DOHH2 (cell line): ENCODE results near the gene BPTF.
"Not testable (repeated sequence)": the region's sequence is repeated elsewhere in the genome, so short reads cannot be mapped to it uniquely, and the experiment has no call there.

Experiments
- EZH2phosphoT487 ChIP-seq: fragments of 200-600 bp; sonication (generic); IDR thresholded peaks from 2 replicates; pipeline ENCODE4 v1.6.1; 2017; ENCODE audit warnings: borderline replicate concordance, mild to moderate bottlenecking, antibody characterized with exemption, low read length, moderate library complexity, mixed read lengths
- TF ChIP-seq, protein P1 (sequence below): fragments of 200-600 bp; sonication (generic); IDR thresholded peaks from one replicate; pipeline ENCODE4 v1.5.1; 2014; ENCODE audit warnings: antibody characterized with exemption, mild to moderate bottlenecking, low read depth, low read length; ENCODE audit not compliant: poor library complexity, severe bottlenecking

DNA sequence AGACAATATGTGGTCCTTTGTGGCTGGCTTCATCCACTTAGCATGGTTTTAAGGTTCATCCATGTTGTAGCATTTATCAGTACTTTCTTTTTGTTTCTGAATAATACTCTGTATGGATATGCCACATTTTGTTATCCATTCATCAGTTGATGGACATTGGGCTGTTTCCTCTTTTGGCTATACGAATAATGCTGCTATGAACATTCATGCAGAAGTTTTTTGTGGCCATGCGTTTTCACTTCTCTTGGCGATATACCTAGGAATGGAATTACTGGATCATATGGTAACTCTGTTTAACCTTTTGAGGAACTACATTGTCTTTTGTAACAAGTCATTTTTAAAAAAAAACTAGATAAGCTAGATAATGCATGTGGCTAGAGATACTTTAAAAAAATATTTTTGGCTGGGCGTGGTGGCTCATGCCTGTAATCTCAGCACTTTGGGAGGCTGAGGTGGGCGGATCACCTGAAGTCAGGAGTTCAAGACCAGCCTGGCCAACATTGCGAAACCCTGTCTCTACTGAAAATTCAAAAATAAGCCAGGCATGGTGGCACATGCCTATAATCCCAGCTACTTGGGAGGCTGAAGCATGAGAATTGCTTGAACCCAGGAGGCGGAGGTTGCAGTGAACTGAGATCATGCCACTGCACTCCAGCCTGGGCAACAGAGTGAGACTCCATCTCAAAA is 85.0 kb downstream of the BPTF start:
- TF ChIP-seq, protein P1, sequence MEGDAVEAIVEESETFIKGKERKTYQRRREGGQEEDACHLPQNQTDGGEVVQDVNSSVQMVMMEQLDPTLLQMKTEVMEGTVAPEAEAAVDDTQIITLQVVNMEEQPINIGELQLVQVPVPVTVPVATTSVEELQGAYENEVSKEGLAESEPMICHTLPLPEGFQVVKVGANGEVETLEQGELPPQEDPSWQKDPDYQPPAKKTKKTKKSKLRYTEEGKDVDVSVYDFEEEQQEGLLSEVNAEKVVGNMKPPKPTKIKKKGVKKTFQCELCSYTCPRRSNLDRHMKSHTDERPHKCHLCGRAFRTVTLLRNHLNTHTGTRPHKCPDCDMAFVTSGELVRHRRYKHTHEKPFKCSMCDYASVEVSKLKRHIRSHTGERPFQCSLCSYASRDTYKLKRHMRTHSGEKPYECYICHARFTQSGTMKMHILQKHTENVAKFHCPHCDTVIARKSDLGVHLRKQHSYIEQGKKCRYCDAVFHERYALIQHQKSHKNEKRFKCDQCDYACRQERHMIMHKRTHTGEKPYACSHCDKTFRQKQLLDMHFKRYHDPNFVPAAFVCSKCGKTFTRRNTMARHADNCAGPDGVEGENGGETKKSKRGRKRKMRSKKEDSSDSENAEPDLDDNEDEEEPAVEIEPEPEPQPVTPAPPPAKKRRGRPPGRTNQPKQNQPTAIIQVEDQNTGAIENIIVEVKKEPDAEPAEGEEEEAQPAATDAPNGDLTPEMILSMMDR = not testable (repeated sequence)
- not testable (repeated sequence) for TF ChIP-seq EZH2phosphoT487
